Uterus (tissue), 4 donors: Measurements from ENCODE around the gene FILIP1L. TPM values are rescaled to one million over a fixed set of nuclear protein-coding genes. Genes with fewer than 3 reads are reported as not detected.

ENCODE experiments used
- DNase-seq, 2 donors: peaks; one replicate each; pipeline ENCODE4 v3.0.0-alpha.2; 2019 to 2020
- H3K27ac ChIP-seq, 2 donors: fragments of 200-600 bp; sonication (generic); 1 replicate in 1 of 2; 2 replicates in 1 of 2; pipeline ENCODE4 v1.5.1; 2016 to 2018
- H3K27me3 ChIP-seq, 2 donors: fragments of 200-600 bp; sonication (generic); one replicate each; pipeline ENCODE4 v1.5.1; 2018 to 2019; ENCODE audit warnings: control low read depth in 1 of 2
- H3K36me3 ChIP-seq, 2 donors: fragments of 200-600 bp; sonication (generic); one replicate each; pipeline ENCODE4 v1.5.1; 2019; ENCODE audit warnings: control low read depth in 1 of 2
- H3K4me1 ChIP-seq, 2 donors: fragments of 200-600 bp; sonication (generic); one replicate each; pipeline ENCODE4 v1.5.1; 2018 to 2019; ENCODE audit warnings: control low read depth in 1 of 2
- H3K4me3 ChIP-seq, 2 donors: fragments of 200-600 bp; sonication (generic); 1 replicate in 1 of 2; 2 replicates in 1 of 2; pipeline ENCODE4 v1.5.1; 2018 to 2019; ENCODE audit warnings: mild to moderate bottlenecking in 1 of 2
- H3K9me3 ChIP-seq, 2 donors: fragments of 200-600 bp; sonication (generic); one replicate each; pipeline ENCODE4 v1.5.1; 2019; ENCODE audit warnings: control low read depth in 1 of 2
- CTCF ChIP-seq, 4 experiments: fragments of 200-600 bp in 2 of 4; fragments of 450-650 bp in 2 of 4; sonication (generic) in 2 of 4; IDR thresholded peaks; one replicate each; pipeline ENCODE4 v1.5.1; 2016 to 2019; ENCODE audit warnings: antibody characterized with exemption in 4 of 4, mild to moderate bottlenecking in 2 of 4, moderate library complexity in 1 of 4
- POLR2A ChIP-seq, 2 donors: fragments of 450-650 bp; IDR thresholded peaks; one replicate each; pipeline ENCODE4 v1.6.1; 2016; ENCODE audit warnings: antibody characterized with exemption in 2 of 2, mild to moderate bottlenecking in 1 of 2, moderate library complexity in 1 of 2
- intact Hi-C: fragments of 100-400 bp; cut with DNase I; formaldehyde crosslinking; loops from one replicate; pipeline ENCODE4 v1.15.1; 2023; ENCODE audit warnings: low total_unique reads
- total RNA-seq, 4 donors: library from RNA; depleted of rRNA in 3 of 4; stranded (reverse); fragments of >200 nt in 3 of 4; gene quantifications; one replicate each; pipeline versions ENCODE4 v1.1.0 to v1.2.4, GENCODE V29; 2014 to 2023
- donor health status: DM: yes; HTN: yes; CAD: no.

FILIP1L gene
- total RNA-seq, 4 donors from 2014 or later: 48.5 to 99.1 (median 66.3) TPM

GRCh38 chr3:99999536-99999935 is 114.8 kb downstream of the FILIP1L start:
- Histone ChIP-seq H3K27ac (no peak overlapping the region), H3K9me3 (no peaks in the 10 kb centered on the region), H3K27me3 (no peaks in the 10 kb centered on the region), H3K36me3 (no peaks in the 10 kb centered on the region), H3K4me1 (peaks cover 0 to 8% of the 10 kb centered on the region in 2 donors), H3K4me3 (no peak overlapping the region)
- DNase-seq: no peak
- TF ChIP-seq CTCF (IDR thresholded peaks at IDR 0.05) (no peak), POLR2A (IDR thresholded peaks at IDR 0.05) (no peak)
- intact Hi-C loops: no loop called here

- H3K4me3 ChIP-seq: no peak overlapping the region
- no peaks in the 10 kb centered on the region for H3K36me3 ChIP-seq
- no peaks in the 10 kb centered on the region for H3K9me3 ChIP-seq
- no peaks in the 10 kb centered on the region for H3K27me3 ChIP-seq
- TF ChIP-seq POLR2A (IDR thresholded peaks at IDR 0.05) (no peak), CTCF (IDR thresholded peaks at IDR 0.05) (no peak)
- H3K27ac ChIP-seq: no peak overlapping the region
- DNase-seq: no peak
- peaks cover 0 to 3% of the 10 kb centered on the region in 2 donors for H3K4me1 ChIP-seq
- intact Hi-C loops: no loop called here
Observed at GRCh38 chr3:99997293-99997692, 117.0 kb downstream of the FILIP1L start.

GRCh38 chr3:99990179-99990578 is 124.1 kb downstream of the FILIP1L start:
- Histone ChIP-seq H3K4me3 (no peak overlapping the region), H3K36me3 (no peaks in the 10 kb centered on the region), H3K27ac (no peak overlapping the region), H3K4me1 (no peaks in the 10 kb centered on the region), H3K27me3 (no peaks in the 10 kb centered on the region), H3K9me3 (no peaks in the 10 kb centered on the region)
- no peak for DNase-seq
- TF ChIP-seq POLR2A (IDR thresholded peaks at IDR 0.05): no peak
- no peak for TF ChIP-seq CTCF (IDR thresholded peaks at IDR 0.05)
- intact Hi-C loops: no loop called here

- Histone ChIP-seq H3K4me1 (no peaks in the 10 kb centered on the region), H3K27me3 (no peaks in the 10 kb centered on the region), H3K9me3 (no peaks in the 10 kb centered on the region), H3K36me3 (no peaks in the 10 kb centered on the region), H3K27ac (no peak overlapping the region), H3K4me3 (no peak overlapping the region)
- no peak for DNase-seq
- intact Hi-C loops: no loop called here
- no peak for TF ChIP-seq CTCF (IDR thresholded peaks at IDR 0.05)
Observed at GRCh38 chr3:99984668-99985067, 129.6 kb downstream of the FILIP1L start.

- Histone ChIP-seq H3K9me3 (no peaks in the 10 kb centered on the region), H3K36me3 (no peaks in the 10 kb centered on the region), H3K4me3 (no peak overlapping the region), H3K4me1 (no peaks in the 10 kb centered on the region), H3K27ac (no peak overlapping the region), H3K27me3 (no peaks in the 10 kb centered on the region)
- TF ChIP-seq CTCF (IDR thresholded peaks at IDR 0.05): no peak
- no peak for TF ChIP-seq POLR2A (IDR thresholded peaks at IDR 0.05)
- intact Hi-C loops: no loop called here
- no peak for DNase-seq
Observed at GRCh38 chr3:99984139-99984538, 130.2 kb downstream of the FILIP1L start.
